Measurements from ENCODE around the gene SAFB. TPM values are rescaled to one million over a fixed set of nuclear protein-coding genes. Genes with fewer than 3 reads are reported as not detected.

The SAFB gene
- total RNA-seq, 1 donor from 2014 or later: 87.1 TPM

DNA sequence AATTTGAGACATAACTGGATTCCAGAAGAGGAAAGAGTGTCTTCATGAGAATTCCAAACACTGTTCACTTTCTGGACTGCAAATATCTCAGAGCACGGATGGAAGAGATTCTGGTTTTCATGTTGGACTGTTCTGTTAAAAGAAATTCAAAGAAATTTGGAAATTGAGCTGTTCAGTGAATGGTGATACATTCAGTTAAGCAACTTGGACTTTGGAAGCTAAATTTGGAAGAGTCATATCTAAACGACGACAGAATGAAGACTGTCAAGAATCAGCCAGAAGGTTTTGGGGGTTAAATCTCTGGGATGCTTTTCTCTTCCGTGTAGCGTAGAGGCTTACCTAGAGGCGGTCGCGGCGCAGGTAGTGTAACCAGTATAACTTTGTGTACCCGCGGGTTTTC lies 25.6 kb downstream of the SAFB start:
- TF ChIP-seq, protein P1, sequence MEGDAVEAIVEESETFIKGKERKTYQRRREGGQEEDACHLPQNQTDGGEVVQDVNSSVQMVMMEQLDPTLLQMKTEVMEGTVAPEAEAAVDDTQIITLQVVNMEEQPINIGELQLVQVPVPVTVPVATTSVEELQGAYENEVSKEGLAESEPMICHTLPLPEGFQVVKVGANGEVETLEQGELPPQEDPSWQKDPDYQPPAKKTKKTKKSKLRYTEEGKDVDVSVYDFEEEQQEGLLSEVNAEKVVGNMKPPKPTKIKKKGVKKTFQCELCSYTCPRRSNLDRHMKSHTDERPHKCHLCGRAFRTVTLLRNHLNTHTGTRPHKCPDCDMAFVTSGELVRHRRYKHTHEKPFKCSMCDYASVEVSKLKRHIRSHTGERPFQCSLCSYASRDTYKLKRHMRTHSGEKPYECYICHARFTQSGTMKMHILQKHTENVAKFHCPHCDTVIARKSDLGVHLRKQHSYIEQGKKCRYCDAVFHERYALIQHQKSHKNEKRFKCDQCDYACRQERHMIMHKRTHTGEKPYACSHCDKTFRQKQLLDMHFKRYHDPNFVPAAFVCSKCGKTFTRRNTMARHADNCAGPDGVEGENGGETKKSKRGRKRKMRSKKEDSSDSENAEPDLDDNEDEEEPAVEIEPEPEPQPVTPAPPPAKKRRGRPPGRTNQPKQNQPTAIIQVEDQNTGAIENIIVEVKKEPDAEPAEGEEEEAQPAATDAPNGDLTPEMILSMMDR (IDR thresholded peaks at IDR 0.05): no peak
- no peaks in the 10 kb centered on the region for H3K9me3 ChIP-seq
- no peak overlapping the region for H3K27ac ChIP-seq
- no peak for ATAC-seq
- no peak for DNase-seq
- no peaks in the 10 kb centered on the region for H3K27me3 ChIP-seq (ENCODE audit: low read depth)
- intact Hi-C loops (cut with DNase I): no loop called here
- no peak overlapping the region for H3K4me3 ChIP-seq
- H3K4me1 ChIP-seq: no peaks in the 10 kb centered on the region
- peaks cover 92% of the 10 kb centered on the region for H3K36me3 ChIP-seq

DNA sequence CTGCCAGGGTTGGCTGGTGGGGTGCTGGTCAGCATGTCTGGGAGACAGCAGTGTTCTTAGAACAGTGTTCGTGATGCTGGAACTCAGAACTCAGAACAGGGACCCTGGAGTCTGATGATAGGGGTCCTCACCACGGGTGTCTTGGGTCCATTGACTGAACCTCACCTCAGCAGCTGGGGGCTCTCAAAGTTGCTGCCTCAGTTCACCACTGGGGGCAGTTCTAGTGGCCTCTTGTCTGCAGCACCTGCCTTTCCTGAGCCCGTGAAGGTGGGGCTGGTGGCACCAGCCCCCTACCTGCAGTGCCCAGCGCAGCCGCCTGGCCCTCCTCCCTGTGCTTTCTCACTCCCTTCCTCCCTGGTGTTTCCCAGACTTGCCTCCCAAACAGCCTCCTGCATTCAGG lies 28.5 kb downstream of the SAFB start:
- Histone ChIP-seq H3K27me3 (ENCODE audit: low read depth) (no peaks in the 10 kb centered on the region), H3K4me1 (no peaks in the 10 kb centered on the region), H3K4me3 (no peak overlapping the region), H3K36me3 (peaks cover 92% of the 10 kb centered on the region), H3K9me3 (no peaks in the 10 kb centered on the region), H3K27ac (no peak overlapping the region)
- TF ChIP-seq, protein P1 (IDR thresholded peaks at IDR 0.05): no peak
- no peak for ATAC-seq
- intact Hi-C loops (cut with DNase I): no loop called here
- peak; percentile 20 for DNase-seq

DNA sequence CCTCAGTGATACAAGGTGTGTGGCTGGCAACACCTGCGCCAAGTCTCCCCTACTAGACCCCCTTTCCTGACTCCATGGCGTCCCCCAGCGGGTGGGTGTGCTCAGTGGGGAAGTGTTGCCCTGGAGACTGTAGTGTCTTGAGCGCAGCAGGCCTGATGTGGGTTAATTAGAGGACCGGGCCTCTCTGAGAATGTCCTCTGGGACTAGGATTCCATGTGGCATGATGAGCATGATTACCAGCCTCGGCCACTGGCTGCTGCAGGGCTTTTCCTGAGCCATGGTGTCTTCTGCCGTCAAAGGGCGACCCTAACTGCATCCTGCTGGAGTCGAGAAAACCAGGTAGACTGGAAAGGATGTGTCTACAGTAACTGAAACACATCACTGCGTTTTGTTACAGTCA lies 29.4 kb downstream of the SAFB start:
- Histone ChIP-seq H3K4me1 (no peaks in the 10 kb centered on the region), H3K4me3 (no peak overlapping the region), H3K9me3 (no peaks in the 10 kb centered on the region), H3K36me3 (peaks cover 92% of the 10 kb centered on the region), H3K27me3 (ENCODE audit: low read depth) (no peaks in the 10 kb centered on the region), H3K27ac (no peak overlapping the region)
- TF ChIP-seq, protein P1 (IDR thresholded peaks at IDR 0.05): no peak
- DNase-seq: peak; percentile 10
- intact Hi-C loops (cut with DNase I): no loop called here
- no peak for ATAC-seq

- peaks cover 100% of the 10 kb centered on the region for H3K36me3 ChIP-seq
- H3K9me3 ChIP-seq: no peaks in the 10 kb centered on the region
Measured at GRCh38 chr19:5654931-5655330, 32.0 kb downstream of the SAFB start.

GRCh38 chr19:5655412-5655811 lies 32.5 kb downstream of the SAFB start:
- intact Hi-C loops (cut with DNase I): no loop called here
- no peak overlapping the region for H3K4me3 ChIP-seq
- TF ChIP-seq, protein P1 (IDR thresholded peaks at IDR 0.05): no peak
- H3K27me3 ChIP-seq (ENCODE audit: low read depth): no peaks in the 10 kb centered on the region
- peaks cover 100% of the 10 kb centered on the region for H3K36me3 ChIP-seq
- no peaks in the 10 kb centered on the region for H3K4me1 ChIP-seq
- DNase-seq: peak; percentile 12
- H3K27ac ChIP-seq: no peak overlapping the region
- no peak for ATAC-seq
- H3K9me3 ChIP-seq: no peaks in the 10 kb centered on the region

More at GRCh38 chr19:5654931-5655330, 32.0 kb downstream of the SAFB start:
- ATAC-seq: no peak
- TF ChIP-seq, protein P1 (IDR thresholded peaks at IDR 0.05): no peak
- DNase-seq: peak; percentile 5
- H3K4me3 ChIP-seq: no peak overlapping the region
- H3K27me3 ChIP-seq (ENCODE audit: low read depth): no peaks in the 10 kb centered on the region
- H3K4me1 ChIP-seq: no peaks in the 10 kb centered on the region
- intact Hi-C loops (cut with DNase I): no loop called here
- H3K27ac ChIP-seq: no peak overlapping the region

GRCh38 chr19:5661483-5661882 lies 38.6 kb downstream of the SAFB start:
- Histone ChIP-seq H3K27me3 (ENCODE audit: low read depth) (no peaks in the 10 kb centered on the region), H3K9me3 (no peaks in the 10 kb centered on the region), H3K4me3 (no peak overlapping the region), H3K27ac (no peak overlapping the region), H3K4me1 (no peaks in the 10 kb centered on the region), H3K36me3 (peaks cover 100% of the 10 kb centered on the region)
- ATAC-seq: peak in 1 of 2 donors; percentile 11
- peak; percentile 26 for DNase-seq
- intact Hi-C loops (cut with DNase I): no loop called here
- TF ChIP-seq, protein P1 (IDR thresholded peaks at IDR 0.05): no peak

Measured in lower lobe of right lung (tissue), 2 donors.